ENCODE data around the gene MORN4.
A peak's percentile ranks its signal among the peaks of the same experiment; 100 is the strongest.
"Not testable (repeated sequence)": the region's sequence is repeated elsewhere in the genome, so short reads cannot be mapped to it uniquely, and the experiment has no call there.

Gene MORN4

DNA sequence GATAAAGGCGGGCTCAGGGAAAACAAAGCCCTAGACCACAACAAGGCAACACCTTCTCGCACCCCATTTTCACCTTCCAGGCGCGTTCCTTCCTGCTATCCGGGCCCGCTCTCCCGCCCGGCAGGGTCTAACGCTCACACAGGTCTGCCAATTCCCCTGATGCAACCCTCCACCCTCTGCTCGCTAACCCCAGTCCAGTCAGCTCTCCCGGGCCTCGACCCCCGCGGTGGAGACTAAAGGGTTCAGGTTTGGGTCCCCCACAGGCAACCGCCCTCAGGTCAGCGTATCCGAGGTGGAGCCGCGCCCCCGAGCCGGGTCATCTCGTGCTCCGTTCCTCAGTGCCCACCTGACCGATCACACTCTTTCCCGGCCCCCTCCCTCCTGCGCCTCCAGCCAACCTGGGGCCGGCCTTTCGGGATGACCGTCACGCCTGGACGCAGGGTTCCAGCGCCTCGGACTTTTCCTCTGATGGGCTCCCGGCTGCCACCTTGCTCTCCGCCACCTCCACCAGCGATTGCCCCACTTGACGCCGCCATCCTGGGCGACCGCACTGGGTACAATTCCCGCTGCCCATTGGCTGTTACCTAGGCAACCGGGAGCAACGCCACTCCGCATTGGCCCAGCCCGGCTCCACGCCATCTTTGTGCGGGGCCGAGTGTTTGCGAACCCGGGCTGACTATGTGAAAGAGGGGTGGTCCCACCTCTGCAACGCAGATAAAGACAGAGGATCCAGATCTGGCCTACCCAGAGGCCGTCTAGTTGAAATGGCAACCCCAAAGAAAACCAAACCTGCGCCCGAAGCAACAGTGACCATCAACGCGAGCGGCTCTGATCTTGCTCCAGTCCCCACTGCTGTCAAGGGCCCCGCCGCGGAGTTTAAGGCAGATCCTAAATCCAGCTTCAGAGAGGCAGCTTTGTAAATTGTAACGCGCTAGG lies at the start of gene MORN4:
TSS of gene MORN4 (minus strand) at position 552 of the 936 bp plus-strand sequence. CDS start 13,847 bp downstream, outside the sequence.
- peak; percentile 96 for DNase-seq (ENCODE audit: low spot score)

DNA sequence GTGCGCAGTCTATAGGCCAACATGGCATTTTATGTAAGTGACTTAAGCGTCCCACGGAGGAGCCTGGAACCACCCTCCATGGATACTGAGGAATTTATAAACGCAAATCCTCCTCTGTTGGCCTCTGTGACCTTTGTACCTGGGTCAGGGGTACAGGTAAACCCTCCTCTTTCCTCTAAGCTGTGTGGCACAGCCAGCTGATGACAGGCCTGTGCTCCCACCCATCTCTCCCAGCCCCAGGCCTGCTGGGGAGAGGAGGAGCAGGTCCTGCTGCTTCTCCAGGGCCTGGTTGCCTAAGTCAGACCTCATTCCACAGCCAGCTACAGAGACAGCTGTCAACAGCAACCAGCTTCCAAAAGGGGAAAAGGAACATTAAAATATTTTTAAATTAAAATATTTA lies 48.7 kb upstream of the MORN4 start:
- DNase-seq (ENCODE audit: low spot score): no peak

DNA sequence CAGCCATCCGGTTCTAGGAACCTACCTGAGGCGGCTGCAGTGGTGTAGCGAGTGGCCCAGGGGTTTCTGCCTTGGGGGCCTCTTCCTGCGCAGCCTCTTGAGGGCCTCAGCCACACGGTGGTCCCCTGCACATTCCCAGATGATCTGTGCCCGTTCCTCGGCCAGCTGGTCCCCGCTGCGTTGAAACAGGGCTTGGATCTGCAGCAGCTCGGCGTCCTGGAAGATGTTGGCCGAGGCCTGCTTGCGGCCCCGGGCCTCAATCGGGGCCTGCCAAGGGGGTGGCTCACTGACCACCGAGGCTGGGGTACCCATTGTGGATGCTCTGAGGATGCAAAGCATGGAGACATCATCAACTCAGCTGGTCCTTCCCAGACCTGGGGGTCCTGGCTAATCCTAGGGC lies 46.3 kb upstream of the MORN4 start:
- DNase-seq (ENCODE audit: low spot score): no peak

- DNase-seq (ENCODE audit: low spot score): peak; percentile 86
These were observed 43.7 kb upstream of the MORN4 start for GRCh38 chr10:97676770-97677581.

DNA sequence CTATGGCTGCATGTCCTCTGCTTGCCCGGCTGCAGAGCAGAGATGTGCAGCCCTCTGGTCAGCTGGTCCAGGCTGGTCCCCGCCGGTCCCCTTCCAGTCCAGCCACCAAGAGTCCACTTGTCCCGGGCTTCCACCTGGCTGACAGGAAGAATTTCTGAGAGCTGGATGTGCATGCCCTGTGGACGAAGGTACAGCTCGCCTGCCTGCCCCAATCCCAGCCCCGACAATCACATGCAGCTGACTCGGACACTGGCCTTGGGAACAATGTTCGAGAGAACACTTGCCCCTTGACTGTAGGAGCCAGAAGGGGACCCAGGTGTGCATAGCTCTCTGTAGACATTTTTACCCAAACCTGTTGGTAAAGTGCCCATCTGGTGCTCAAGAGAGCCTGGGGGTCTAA lies 41.9 kb upstream of the MORN4 start:
- DNase-seq (ENCODE audit: low spot score): no peak

- DNase-seq (ENCODE audit: low spot score): no peak
These were observed 40.6 kb upstream of the MORN4 start for GRCh38 chr10:97673736-97674525.

GRCh38 chr10:97669571-97669970 lies 36.3 kb upstream of the MORN4 start:
- no peak for DNase-seq (ENCODE audit: low spot score)

- DNase-seq (ENCODE audit: low spot score): no peak
These were observed 34.2 kb upstream of the MORN4 start for GRCh38 chr10:97667463-97667862.

- no peak for DNase-seq (ENCODE audit: low spot score)
These were observed 33.7 kb upstream of the MORN4 start for GRCh38 chr10:97666992-97667391.

DNA sequence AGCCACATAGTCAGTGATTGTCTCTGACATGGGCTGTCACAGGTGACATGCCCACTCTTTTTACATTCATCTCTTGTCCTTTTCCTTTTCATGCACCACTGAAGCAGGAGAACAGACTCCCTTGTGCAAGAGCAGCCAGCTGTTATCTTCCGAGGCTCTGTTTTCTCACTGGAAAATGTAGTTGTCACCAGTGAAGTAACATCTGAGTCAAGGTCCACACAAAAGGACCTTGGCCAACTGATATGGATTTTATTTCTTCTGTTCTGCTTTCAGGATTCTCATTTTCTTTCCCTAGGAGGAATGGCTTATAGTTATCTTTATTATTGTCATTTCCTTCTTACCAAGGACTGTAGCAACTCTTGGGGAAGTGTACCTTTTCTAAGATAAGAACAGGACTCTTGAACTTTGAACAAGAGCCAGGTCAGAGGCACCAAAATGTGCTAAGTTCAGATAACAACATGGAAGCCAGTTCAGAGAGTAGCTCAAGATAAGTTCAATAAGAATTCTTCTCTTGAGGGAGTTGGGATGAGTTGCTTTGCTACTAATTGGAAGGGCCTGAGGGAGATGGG lies 31.1 kb upstream of the MORN4 start:
- no peak for DNase-seq (ENCODE audit: low spot score)

DNA sequence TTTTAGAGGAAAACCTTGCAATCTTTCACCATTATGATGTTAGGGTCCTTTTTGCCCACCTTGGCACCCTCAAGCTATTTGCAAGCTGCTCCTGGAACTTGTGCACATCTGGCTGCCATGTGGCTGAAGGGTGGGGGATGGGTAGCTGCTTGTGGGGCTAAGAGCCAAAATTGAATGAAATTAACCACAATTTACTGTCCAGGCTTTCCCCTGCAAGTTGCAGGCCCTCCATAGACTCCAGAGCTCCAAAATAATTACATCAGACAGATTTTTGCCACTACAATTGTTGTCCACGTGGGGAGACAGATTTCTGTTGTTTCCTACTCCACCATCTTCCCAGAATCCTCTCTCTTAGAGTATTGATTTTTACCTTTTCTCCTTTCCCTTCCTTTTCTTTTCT lies 26.3 kb upstream of the MORN4 start:
- no peak for DNase-seq (ENCODE audit: low spot score)

GRCh38 chr10:97656777-97657176 lies 23.5 kb upstream of the MORN4 start:
- no peak for DNase-seq (ENCODE audit: low spot score)

DNA sequence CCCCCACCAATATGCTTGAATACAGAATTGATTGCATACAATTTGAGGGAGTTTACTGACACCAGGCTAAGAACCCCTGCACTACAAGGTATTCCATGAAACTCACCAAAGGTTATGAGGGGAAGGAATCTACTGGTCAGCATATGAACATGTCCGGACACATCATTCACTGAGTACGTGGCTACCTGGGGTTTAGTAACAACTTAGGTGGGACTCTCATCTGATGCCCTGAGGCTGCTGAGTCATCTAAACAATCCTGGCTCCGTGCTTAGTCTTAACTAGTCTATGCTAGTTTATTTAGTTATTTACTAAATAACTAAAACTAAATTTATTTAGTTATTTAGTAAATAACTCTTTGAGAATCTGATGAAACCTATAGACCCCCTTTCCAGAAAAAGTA lies 18.5 kb upstream of the MORN4 start:
- DNase-seq (ENCODE audit: low spot score): no peak

DNA sequence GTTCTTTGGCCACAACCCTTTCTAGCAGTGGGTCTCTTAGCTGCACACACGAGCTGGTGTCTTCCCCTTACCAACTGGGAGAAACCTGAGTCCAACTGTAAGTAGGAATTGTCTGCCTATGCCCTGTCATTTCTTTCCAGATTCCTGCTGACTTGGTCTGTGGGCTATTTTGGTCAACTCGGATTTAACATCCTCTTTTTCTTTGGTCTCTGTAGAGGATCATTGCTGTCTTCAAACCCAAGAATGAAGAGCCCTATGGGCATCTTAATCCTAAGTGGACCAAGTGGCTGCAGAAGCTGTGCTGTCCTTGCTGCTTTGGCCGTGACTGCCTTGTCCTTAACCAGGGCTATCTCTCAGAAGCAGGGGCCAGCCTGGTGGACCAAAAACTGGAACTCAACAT lies 17.4 kb upstream of the MORN4 start:
- no peak for DNase-seq (ENCODE audit: low spot score)

DNA sequence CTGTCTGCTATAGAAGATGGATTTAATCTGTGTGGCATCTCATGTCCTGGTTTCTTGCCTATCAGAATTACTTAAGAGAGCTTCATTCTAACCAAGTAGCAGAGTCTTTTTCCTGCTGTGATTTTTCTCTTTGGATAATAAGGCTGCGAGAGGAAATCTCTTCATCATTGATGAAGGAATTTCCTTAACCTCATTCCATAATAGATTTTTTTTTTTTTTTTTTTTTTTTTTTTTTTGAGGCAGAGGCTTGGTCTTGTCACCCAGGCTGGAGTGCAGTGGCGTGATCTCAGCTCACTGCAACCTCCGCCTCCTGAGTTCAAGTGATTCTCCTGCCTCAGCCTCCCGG lies 16.1 kb upstream of the MORN4 start:
- not testable (repeated sequence) for DNase-seq (ENCODE audit: low spot score)

GRCh38 chr10:97648562-97649404 lies 15.5 kb upstream of the MORN4 start:
- peak; percentile 14 for DNase-seq (ENCODE audit: low spot score)

DNA sequence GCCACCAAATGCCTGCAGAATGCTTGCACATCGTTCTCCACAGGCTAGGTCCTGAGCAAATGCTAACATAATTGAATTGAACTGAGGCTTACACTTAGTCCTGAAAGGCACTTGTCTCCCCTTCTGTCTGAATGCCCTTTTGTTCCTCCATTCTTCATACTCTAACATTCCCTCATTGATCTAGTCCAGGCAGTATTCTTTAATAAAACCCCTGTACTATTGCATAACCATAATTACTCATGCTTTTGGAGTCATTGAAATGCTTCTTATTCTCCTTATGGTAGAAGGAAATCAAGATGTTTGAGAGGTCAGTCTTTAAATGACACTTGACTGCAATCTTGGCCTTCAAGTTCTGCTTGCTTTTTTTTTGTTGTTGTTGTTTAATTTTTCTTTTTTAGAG lies 14.3 kb upstream of the MORN4 start:
- no peak for DNase-seq (ENCODE audit: low spot score)

DNA sequence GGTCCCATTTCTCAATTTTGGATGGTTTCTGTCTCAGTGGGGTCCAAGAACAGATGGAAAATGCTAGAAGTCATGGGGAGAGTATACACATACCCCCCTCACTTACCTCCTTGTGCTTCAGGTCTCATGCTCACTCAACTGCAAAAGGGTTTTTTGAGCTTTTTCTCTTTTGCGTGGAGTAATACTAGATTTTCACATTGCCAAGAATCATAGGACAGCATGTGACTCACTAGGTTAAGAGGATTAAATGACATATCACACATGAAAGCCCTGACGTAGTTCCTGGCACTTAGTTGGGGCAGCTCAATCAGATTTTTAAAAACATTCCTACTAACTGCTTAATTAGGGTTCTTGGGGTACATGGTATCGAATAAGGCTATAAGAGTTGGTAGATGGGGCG lies 11.6 kb upstream of the MORN4 start:
- no peak for DNase-seq (ENCODE audit: low spot score)

DNA sequence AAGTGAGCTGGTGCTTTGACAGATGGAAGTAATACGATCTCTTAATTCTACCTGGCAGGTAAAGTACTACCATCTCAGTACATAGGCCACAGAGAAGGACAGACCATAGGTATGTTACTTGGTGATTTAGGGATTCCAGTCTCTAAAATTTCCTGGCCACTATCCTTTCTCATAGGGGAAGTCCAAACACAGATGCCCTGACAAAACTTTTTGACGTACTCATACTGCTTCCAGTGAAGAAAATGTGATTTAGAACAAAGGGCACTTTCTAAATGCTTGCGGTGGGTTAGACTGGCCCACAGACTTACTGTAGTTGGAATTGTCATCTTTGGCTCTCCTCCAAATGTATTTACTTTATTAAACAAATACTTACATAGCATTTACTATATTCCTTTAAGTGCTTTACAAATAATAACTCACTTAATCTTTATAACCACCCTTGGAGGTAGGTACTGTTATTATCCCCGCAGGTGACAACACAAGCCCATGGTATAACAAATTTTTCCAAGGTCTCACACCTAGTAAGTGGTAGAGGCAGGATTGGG lies 10.2 kb upstream of the MORN4 start:
- no peak for DNase-seq (ENCODE audit: low spot score)

GRCh38 chr10:97642471-97643159 lies 9.3 kb upstream of the MORN4 start:
- DNase-seq (ENCODE audit: low spot score): not testable (repeated sequence)
